AG04449 (cell line): ENCODE results near the gene ERN1.

Source experiments
- CTCF ChIA-PET: fragments of 350-600 bp; formaldehyde crosslinking; extraction: SDS; loops from one replicate; lab custom pipeline; 2021; ENCODE audit warnings: antibody characterized with exemption; lab: Yijun Ruan, JAX
- POLR2A ChIA-PET: fragments of 400-600, 350-600 bp; formaldehyde crosslinking; extraction: SDS; loops from one replicate; lab custom pipeline; 2020; ENCODE audit warnings: antibody characterized with exemption, inconsistent platforms; lab: Yijun Ruan, JAX
- DNase-seq: peaks from one replicate; pipeline ENCODE4 v3.0.0-alpha.2; 2010; ENCODE audit warnings: low read depth, low spot score
- H3K4me3 ChIP-seq: 2 replicates; pipeline ENCODE4 v1.5.1; 2011; ENCODE audit warnings: low read depth, mild to moderate bottlenecking, control low read depth, low read length
- CTCF ChIP-seq: IDR thresholded peaks from one replicate; pipeline ENCODE4 v1.5.1; 2011; ENCODE audit warnings: mild to moderate bottlenecking, moderate library complexity, low read length, control low read depth, inconsistent platforms; ENCODE audit not compliant: insufficient read depth; ENCODE audit errors: missing control alignments

Gene ERN1

GRCh38 chr17:64028874-64029464, 101.0 kb downstream of the ERN1 start:
- POLR2A ChIA-PET: interaction anchor here (0.9 to 2.2 kb wide), 4 partner anchors 100 to 117 kb away, joined by 3 to 11 read pairs (median 4); partner anchors contain the start of gene ERN1
- CTCF ChIA-PET: interaction anchor here (0.6 to 16.7 kb wide), 50 partner anchors 8 to 389 kb away, joined by 3 to 1118 read pairs (median 5); partner anchors contain the start of genes CD79B, CSHL1, ERN1 and GH1
- TF ChIP-seq CTCF: peak; percentile 69
- no peak overlapping the region for H3K4me3 ChIP-seq
- DNase-seq: peak; percentile 16

- ChIA-PET CTCF (interaction anchor here (0.6 to 16.7 kb wide), 42 partner anchors 8 to 470 kb away, joined by 3 to 1118 read pairs (median 5); partner anchors contain the start of genes CSHL1, ERN1, GH1 and PRR29), POLR2A (interaction anchor here (0.7 kb wide), 1 partner anchor 31 kb away, joined by 4 read pairs; no protein-coding TSS in a partner anchor)
- DNase-seq: no peak
- H3K4me3 ChIP-seq: peak overlapping the region; percentile 20
- TF ChIP-seq CTCF: peak; percentile 90
Measured at GRCh38 chr17:64025732-64026294, 104.1 kb downstream of the ERN1 start.

- DNase-seq: no peak
- POLR2A ChIA-PET: interaction anchor here (0.7 kb wide), 1 partner anchor 32 kb away, joined by 4 read pairs; no protein-coding TSS in a partner anchor
- no peak for TF ChIP-seq CTCF
- H3K4me3 ChIP-seq: no peak overlapping the region
- CTCF ChIA-PET: interaction anchor here (0.8 to 16.7 kb wide), 39 partner anchors 8 to 332 kb away, joined by 3 to 1118 read pairs (median 5); partner anchors contain the start of genes CSHL1, ERN1, GH1 and PRR29
Measured at GRCh38 chr17:64024781-64025731, 104.9 kb downstream of the ERN1 start.

- no peak for TF ChIP-seq CTCF
- POLR2A ChIA-PET: no interaction called here
- H3K4me3 ChIP-seq: no peak overlapping the region
- DNase-seq: no peak
- CTCF ChIA-PET: interaction anchor here (0.8 to 16.7 kb wide), 21 partner anchors 7 to 257 kb away, joined by 3 to 1118 read pairs (median 23); partner anchors contain the start of genes CSHL1, ERN1, GH1 and PRR29
Measured at GRCh38 chr17:64024215-64024654, 105.7 kb downstream of the ERN1 start.

- H3K4me3 ChIP-seq: no peak overlapping the region
- TF ChIP-seq CTCF: no peak
- CTCF ChIA-PET: interaction anchor here (0.6 to 16.7 kb wide), 14 partner anchors 9 to 469 kb away, joined by 3 to 1118 read pairs (median 4); partner anchors contain the start of genes ERN1 and GH1
- DNase-seq: no peak
- POLR2A ChIA-PET: interaction anchor here (0.6 kb wide), 1 partner anchor 13 kb away, joined by 3 read pairs; no protein-coding TSS in a partner anchor
Measured at GRCh38 chr17:64022611-64023063, 107.3 kb downstream of the ERN1 start.
